Astrocyte (in vitro differentiated cells and primary cell): ENCODE data around the gene SHCBP1. TPM values are rescaled to one million over a fixed set of nuclear protein-coding genes. Genes with fewer than 3 reads are reported as not detected.

Experiments used
- DNase-seq: peaks from one replicate; pipeline ENCODE4 v3.0.0-alpha.2; 2010; ENCODE audit warnings: low read depth
- FAIRE-seq: peaks from 2 replicates; lab custom pipeline; 2011; peaks lifted over from hg19 to GRCh38; lab: Jason Lieb, UNC
- H2AFZ ChIP-seq: 2 replicates; pipeline ENCODE4 v1.6.0; 2012; ENCODE audit warnings: low read depth, low read length, inconsistent platforms
- H3K27ac ChIP-seq: 2 replicates; pipeline ENCODE4 v1.5.1; 2011; ENCODE audit warnings: low read depth, low read length, inconsistent platforms
- H3K27me3 ChIP-seq: 2 replicates; pipeline ENCODE4 v1.6.0; 2011; ENCODE audit warnings: low read length, inconsistent platforms; ENCODE audit not compliant: insufficient read depth
- H3K36me3 ChIP-seq: 2 replicates; pipeline ENCODE4 v1.5.1; 2011; ENCODE audit warnings: low read length, inconsistent platforms; ENCODE audit not compliant: insufficient read depth
- H3K4me1 ChIP-seq: 2 replicates; pipeline ENCODE4 v1.5.1; 2011; ENCODE audit warnings: low read length, inconsistent platforms; ENCODE audit not compliant: insufficient read depth
- H3K4me2 ChIP-seq: 2 replicates; pipeline ENCODE4 v1.6.0; 2012; ENCODE audit warnings: low read length, inconsistent platforms
- H3K4me3 ChIP-seq: 2 replicates; pipeline ENCODE4 v1.5.1; 2011; ENCODE audit warnings: low read depth, mild to moderate bottlenecking, low read length, inconsistent platforms; ENCODE audit not compliant: insufficient read depth
- H3K79me2 ChIP-seq: 2 replicates; pipeline ENCODE4 v1.6.0; 2012; ENCODE audit warnings: mild to moderate bottlenecking, low read length, inconsistent platforms; ENCODE audit not compliant: insufficient read depth
- H3K9ac ChIP-seq: 2 replicates; pipeline ENCODE4 v1.6.0; 2012; ENCODE audit warnings: mild to moderate bottlenecking, low read length, inconsistent platforms
- H3K9me3 ChIP-seq: 2 replicates; pipeline ENCODE4 v1.5.1; 2012; ENCODE audit warnings: low read depth, mild to moderate bottlenecking, low read length, inconsistent platforms; ENCODE audit not compliant: insufficient read depth
- H4K20me1 ChIP-seq: 2 replicates; pipeline ENCODE4 v1.6.0; 2012; ENCODE audit warnings: low read length, inconsistent platforms; ENCODE audit not compliant: insufficient read depth
- H3K27ac Mint-ChIP-seq: one replicate; pipeline ENCODE4 v1.8.0; 2021; ENCODE audit warnings: mild to moderate bottlenecking, mixed read lengths; ENCODE audit not compliant: unreplicated experiment
- H3K27me3 Mint-ChIP-seq: one replicate; pipeline ENCODE4 v1.8.0; 2021; ENCODE audit warnings: low read depth, mixed read lengths; ENCODE audit not compliant: unreplicated experiment
- H3K36me3 Mint-ChIP-seq: one replicate; pipeline ENCODE4 v1.8.0; 2021; ENCODE audit warnings: low read depth, mixed read lengths; ENCODE audit not compliant: unreplicated experiment
- H3K4me1 Mint-ChIP-seq: one replicate; pipeline ENCODE4 v1.8.0; 2021; ENCODE audit warnings: low read depth, mixed read lengths; ENCODE audit not compliant: unreplicated experiment
- H3K4me3 Mint-ChIP-seq: one replicate; pipeline ENCODE4 v1.8.0; 2021; ENCODE audit warnings: mild to moderate bottlenecking, moderate library complexity, mixed read lengths; ENCODE audit not compliant: unreplicated experiment
- H3K9me3 Mint-ChIP-seq: one replicate; pipeline ENCODE4 v1.8.0; 2021; ENCODE audit warnings: mild to moderate bottlenecking, mixed read lengths; ENCODE audit not compliant: unreplicated experiment
- EZH2 ChIP-seq: IDR thresholded peaks from 2 replicates; pipeline ENCODE4 v1.6.1; 2012; ENCODE audit warnings: mild to moderate bottlenecking, low read length, inconsistent platforms; ENCODE audit not compliant: insufficient read depth
- total RNA-seq: library from RNA; stranded (reverse); gene quantifications from 2 replicates; pipeline ENCODE4 v1.2.1, GENCODE V29; 2021
- TF ChIP-seq, protein P1 (sequence below): IDR thresholded peaks from 2 replicates; pipeline ENCODE4 v1.5.1; 2011; ENCODE audit warnings: low read depth, mild to moderate bottlenecking, inconsistent platforms, low read length, moderate library complexity; ENCODE audit not compliant: insufficient read depth

Gene SHCBP1
- total RNA-seq, 1 donor from 2014 or later, result 3.4 TPM

DNA sequence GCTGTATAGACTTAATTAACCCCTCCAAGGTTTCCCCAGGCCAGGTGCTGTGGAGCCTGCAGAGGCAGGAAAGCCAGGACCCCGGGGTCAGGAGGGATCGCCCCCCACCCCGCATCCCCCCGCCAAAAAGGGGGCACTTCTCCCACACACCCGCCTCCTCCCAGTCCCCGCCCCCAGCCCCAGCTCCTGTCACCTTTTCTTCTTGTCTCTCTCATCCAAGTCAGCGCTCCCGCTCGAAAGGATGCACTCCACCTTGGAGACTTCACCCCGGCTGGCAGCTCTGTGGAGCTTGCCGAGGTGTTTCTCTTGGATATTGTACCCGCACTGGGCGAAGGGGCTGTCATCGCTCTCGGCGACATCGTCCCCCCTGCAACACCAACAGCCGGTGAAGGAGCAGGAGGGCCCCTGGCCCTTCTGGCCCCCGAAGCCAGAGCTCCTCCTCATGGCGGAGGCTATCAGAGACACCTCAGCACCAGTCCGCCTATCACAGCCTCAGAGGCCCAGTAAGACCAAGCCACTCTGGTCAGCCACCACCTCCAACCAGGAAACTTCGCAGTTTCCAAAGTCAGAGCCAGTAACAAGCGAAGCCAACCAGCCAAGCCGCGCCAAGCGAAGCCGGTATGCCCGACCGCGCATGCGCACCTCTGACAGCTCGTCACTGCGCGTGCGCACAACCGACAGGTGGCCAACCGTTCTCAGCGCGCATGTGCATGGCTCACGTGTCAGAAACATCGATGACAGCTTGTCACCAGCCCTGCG lies 52.5 kb downstream of the SHCBP1 start:
- Histone ChIP-seq H3K4me2 (no peak overlapping the region), H3K4me3 (no peak overlapping the region), H2AFZ (no peak overlapping the region), H3K36me3 (no peaks in the 10 kb centered on the region), H3K79me2 (no peaks in the 10 kb centered on the region), H3K4me1 (peaks cover 3% of the 10 kb centered on the region), H3K9ac (no peak overlapping the region), H3K27ac (no peak overlapping the region), H3K27me3 (no peaks in the 10 kb centered on the region), H4K20me1 (no peaks in the 10 kb centered on the region), H3K9me3 (peaks cover 2% of the 10 kb centered on the region)
- no peak for DNase-seq
- Mint-ChIP-seq H3K27me3 (peaks cover 1% of the 10 kb centered on the region), H3K9me3 (peaks cover 6% of the 10 kb centered on the region), H3K36me3 (no peaks in the 10 kb centered on the region), H3K27ac (no peak overlapping the region), H3K4me1 (peaks cover 6% of the 10 kb centered on the region), H3K4me3 (no peak overlapping the region)
- TF ChIP-seq EZH2, result no peak
- TF ChIP-seq, protein P1, sequence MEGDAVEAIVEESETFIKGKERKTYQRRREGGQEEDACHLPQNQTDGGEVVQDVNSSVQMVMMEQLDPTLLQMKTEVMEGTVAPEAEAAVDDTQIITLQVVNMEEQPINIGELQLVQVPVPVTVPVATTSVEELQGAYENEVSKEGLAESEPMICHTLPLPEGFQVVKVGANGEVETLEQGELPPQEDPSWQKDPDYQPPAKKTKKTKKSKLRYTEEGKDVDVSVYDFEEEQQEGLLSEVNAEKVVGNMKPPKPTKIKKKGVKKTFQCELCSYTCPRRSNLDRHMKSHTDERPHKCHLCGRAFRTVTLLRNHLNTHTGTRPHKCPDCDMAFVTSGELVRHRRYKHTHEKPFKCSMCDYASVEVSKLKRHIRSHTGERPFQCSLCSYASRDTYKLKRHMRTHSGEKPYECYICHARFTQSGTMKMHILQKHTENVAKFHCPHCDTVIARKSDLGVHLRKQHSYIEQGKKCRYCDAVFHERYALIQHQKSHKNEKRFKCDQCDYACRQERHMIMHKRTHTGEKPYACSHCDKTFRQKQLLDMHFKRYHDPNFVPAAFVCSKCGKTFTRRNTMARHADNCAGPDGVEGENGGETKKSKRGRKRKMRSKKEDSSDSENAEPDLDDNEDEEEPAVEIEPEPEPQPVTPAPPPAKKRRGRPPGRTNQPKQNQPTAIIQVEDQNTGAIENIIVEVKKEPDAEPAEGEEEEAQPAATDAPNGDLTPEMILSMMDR, result no peak
- no peak for FAIRE-seq

DNA sequence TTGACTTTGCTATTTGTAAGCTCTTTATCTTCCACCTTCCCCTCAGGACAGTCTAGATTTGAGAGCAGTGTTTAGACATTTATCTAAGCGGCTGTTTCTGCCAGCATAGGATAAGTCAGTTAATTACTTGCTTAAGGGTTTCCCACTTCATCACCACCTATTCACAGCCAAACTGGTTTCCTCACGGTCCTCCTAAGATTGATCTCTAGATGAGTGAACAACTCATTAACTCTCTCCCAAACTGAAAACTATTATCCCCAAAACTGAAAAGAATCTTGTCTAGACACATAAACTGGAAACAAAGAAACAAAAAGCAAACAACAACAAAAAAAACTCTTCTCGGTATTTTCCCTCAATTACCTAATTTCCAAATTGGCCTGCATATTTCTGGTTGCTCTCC lies 58.2 kb downstream of the SHCBP1 start:
- TF ChIP-seq, protein P1, result no peak
- TF ChIP-seq EZH2, result no peak
- no peaks in the 10 kb centered on the region for H3K36me3 ChIP-seq
- H3K4me1 Mint-ChIP-seq, result peaks cover 4% of the 10 kb centered on the region
- no peaks in the 10 kb centered on the region for H4K20me1 ChIP-seq
- H3K4me3 ChIP-seq, result no peak overlapping the region
- no peak overlapping the region for H3K4me3 Mint-ChIP-seq
- DNase-seq (no peak), FAIRE-seq (no peak)
- no peak overlapping the region for H2AFZ ChIP-seq
- no peak overlapping the region for H3K27ac ChIP-seq
- H3K4me1 ChIP-seq, result no peaks in the 10 kb centered on the region
- no peaks in the 10 kb centered on the region for H3K27me3 ChIP-seq
- no peaks in the 10 kb centered on the region for H3K9me3 ChIP-seq
- no peaks in the 10 kb centered on the region for H3K79me2 ChIP-seq
- H3K27ac Mint-ChIP-seq, result no peak overlapping the region
- peaks cover 6% of the 10 kb centered on the region for H3K27me3 Mint-ChIP-seq
- H3K4me2 ChIP-seq, result no peak overlapping the region
- no peaks in the 10 kb centered on the region for H3K9me3 Mint-ChIP-seq
- no peak overlapping the region for H3K9ac ChIP-seq
- H3K36me3 Mint-ChIP-seq, result no peaks in the 10 kb centered on the region

DNA sequence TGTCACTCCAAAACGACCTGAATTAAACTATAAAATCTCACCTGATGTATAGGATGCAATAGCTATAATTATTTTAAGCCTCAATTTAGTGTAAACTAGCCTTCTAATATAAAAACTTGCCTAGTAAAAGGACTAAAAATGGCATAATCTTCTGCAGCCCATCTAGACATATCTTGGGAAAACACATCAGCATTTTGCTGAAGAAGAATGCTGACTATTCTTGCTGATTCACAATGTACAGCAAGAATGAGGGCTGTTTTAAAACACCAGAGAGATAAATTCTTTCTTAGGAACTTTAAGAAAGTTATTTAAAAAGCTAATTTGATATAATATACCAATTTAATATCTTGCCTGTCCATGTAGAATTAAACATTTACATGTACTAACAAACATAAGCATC lies 63.2 kb downstream of the SHCBP1 start:
- Histone ChIP-seq H4K20me1 (no peaks in the 10 kb centered on the region), H3K79me2 (no peaks in the 10 kb centered on the region), H3K9me3 (no peaks in the 10 kb centered on the region), H3K27ac (no peak overlapping the region), H3K27me3 (no peaks in the 10 kb centered on the region), H3K4me3 (no peak overlapping the region), H3K36me3 (no peaks in the 10 kb centered on the region), H3K9ac (no peak overlapping the region), H3K4me1 (no peaks in the 10 kb centered on the region), H2AFZ (no peak overlapping the region), H3K4me2 (no peak overlapping the region)
- Mint-ChIP-seq H3K27me3 (peaks cover 11% of the 10 kb centered on the region), H3K27ac (no peak overlapping the region), H3K4me1 (peaks cover 15% of the 10 kb centered on the region), H3K4me3 (no peak overlapping the region), H3K36me3 (no peaks in the 10 kb centered on the region), H3K9me3 (no peaks in the 10 kb centered on the region)
- TF ChIP-seq EZH2, result no peak
- TF ChIP-seq, protein P1, result no peak
- FAIRE-seq, result no peak
- no peak for DNase-seq
